WTC11 (cell line): ENCODE measurements around the gene TBC1D4. TPM values are rescaled to one million over a fixed set of nuclear protein-coding genes. Genes with fewer than 3 reads are reported as not detected.

Source experiments
- ATAC-seq: fragments of 200-7000 bp; cut with Tn5 transposase; 2 replicates; pipeline ENCODE4 v1.10.0; 2021; ENCODE audit warnings: mild to moderate bottlenecking, moderate library complexity
- CTCF ChIA-PET: fragments of 300-600 bp; sonication (Branson Sonifier 250); formaldehyde crosslinking; loops from one replicate; lab custom pipeline; 2021; ENCODE audit warnings: antibody characterized with exemption; lab: Charles Lee
- POLR2A ChIA-PET: fragments of 350-600 bp; sonication (Branson Sonifier 250); formaldehyde crosslinking; loops from one replicate; lab custom pipeline; 2021; ENCODE audit warnings: antibody characterized with exemption; lab: Charles Lee
- DNase-seq: peaks from one replicate; pipeline ENCODE4 v3.0.0; 2021; ENCODE audit warnings: low spot score
- H3K27ac Mint-ChIP-seq: 2 replicates; pipeline ENCODE4 v1.8.0; 2021; ENCODE audit warnings: mixed read lengths
- H3K27me3 Mint-ChIP-seq: 2 replicates; pipeline ENCODE4 v1.8.0; 2021; ENCODE audit warnings: low read depth, mild to moderate bottlenecking, moderate library complexity, mixed read lengths
- H3K36me3 Mint-ChIP-seq: 2 replicates; pipeline ENCODE4 v1.8.0; 2021; ENCODE audit warnings: mixed read lengths
- H3K4me1 Mint-ChIP-seq: 2 replicates; pipeline ENCODE4 v1.8.0; 2022; ENCODE audit warnings: mixed read lengths
- H3K4me3 Mint-ChIP-seq: 2 replicates; pipeline ENCODE4 v1.8.0; 2021; ENCODE audit warnings: mild to moderate bottlenecking, moderate library complexity, mixed read lengths
- H3K9me3 Mint-ChIP-seq: 2 replicates; pipeline ENCODE4 v1.8.0; 2021; ENCODE audit warnings: mixed read lengths
- ATF1 ChIP-seq: sonication (generic); formaldehyde crosslinking; IDR thresholded peaks from 2 replicates; pipeline ENCODE4 v1.8.1; 2023; ENCODE audit warnings: mild to moderate bottlenecking, moderate library complexity, missing genetic modification reagents
- CREM ChIP-seq: sonication (generic); formaldehyde crosslinking; IDR thresholded peaks from 2 replicates; pipeline ENCODE4 v1.8.1; 2022; ENCODE audit warnings: mild to moderate bottlenecking, missing genetic modification reagents, moderate library complexity
- E2F4 ChIP-seq: sonication (generic); formaldehyde crosslinking; IDR thresholded peaks from 2 replicates; pipeline ENCODE4 v1.8.1; 2022; ENCODE audit warnings: low read depth, mild to moderate bottlenecking, moderate library complexity, missing genetic modification reagents, borderline replicate concordance
- ELF4 ChIP-seq: sonication (generic); formaldehyde crosslinking; IDR thresholded peaks from 2 replicates; pipeline ENCODE4 v1.8.1; 2022; ENCODE audit warnings: low read depth, mild to moderate bottlenecking, moderate library complexity, missing genetic modification reagents
- EMX1 ChIP-seq: fragments of 250-450 bp; sonication (Bioruptor Pico); IDR thresholded peaks from 2 replicates; pipeline ENCODE4 v1.8.0; 2021; ENCODE audit warnings: mild to moderate bottlenecking
- ETV6 ChIP-seq: sonication (generic); formaldehyde crosslinking; IDR thresholded peaks from 2 replicates; pipeline ENCODE4 v1.8.1; 2022; ENCODE audit warnings: mild to moderate bottlenecking, missing genetic modification reagents
- FOXK1 ChIP-seq: sonication (generic); formaldehyde crosslinking; IDR thresholded peaks from 2 replicates; pipeline ENCODE4 v1.8.0; 2022; ENCODE audit warnings: mild to moderate bottlenecking, moderate library complexity, missing genetic modification reagents
- FOXP4 ChIP-seq: sonication (generic); formaldehyde crosslinking; IDR thresholded peaks from 2 replicates; pipeline ENCODE4 v1.8.0; 2022; ENCODE audit warnings: mild to moderate bottlenecking, missing genetic modification reagents
- GABPB1 ChIP-seq: sonication (generic); formaldehyde crosslinking; IDR thresholded peaks from 2 replicates; pipeline ENCODE4 v1.8.1; 2023; ENCODE audit warnings: mild to moderate bottlenecking, missing genetic modification reagents
- HMGXB4 ChIP-seq: sonication (generic); formaldehyde crosslinking; IDR thresholded peaks from 2 replicates; pipeline ENCODE4 v1.8.1; 2023; ENCODE audit warnings: mild to moderate bottlenecking, moderate library complexity, missing genetic modification reagents
- IRF1 ChIP-seq: sonication (generic); formaldehyde crosslinking; IDR thresholded peaks from 2 replicates; pipeline ENCODE4 v1.8.0; 2023; ENCODE audit warnings: missing genetic modification reagents
- KAT7 ChIP-seq: sonication (generic); formaldehyde crosslinking; IDR thresholded peaks from 2 replicates; pipeline ENCODE4 v1.8.1; 2023; ENCODE audit warnings: missing genetic modification reagents, mild to moderate bottlenecking, borderline replicate concordance
- NFYB ChIP-seq: sonication (generic); formaldehyde crosslinking; conservative IDR thresholded peaks from 2 replicates; pipeline ENCODE4 v1.8.0; 2022; ENCODE audit warnings: low read depth, missing genetic modification reagents
- NR2C2 ChIP-seq: sonication (generic); formaldehyde crosslinking; IDR thresholded peaks from 2 replicates; pipeline ENCODE4 v1.8.0; 2022; ENCODE audit warnings: mild to moderate bottlenecking, missing genetic modification reagents
- OVOL2 ChIP-seq: fragments of 250-450 bp; sonication (Bioruptor Pico); IDR thresholded peaks from 2 replicates; pipeline ENCODE4 v1.9.0; 2021; ENCODE audit warnings: mild to moderate bottlenecking, borderline replicate concordance
- SOX15 ChIP-seq: fragments of 250-450 bp; sonication (Bioruptor Pico); IDR thresholded peaks from 2 replicates; pipeline ENCODE4 v1.9.0; 2021; ENCODE audit warnings: mild to moderate bottlenecking
- TP53 ChIP-seq: sonication (generic); formaldehyde crosslinking; IDR thresholded peaks from 2 replicates; pipeline ENCODE4 v1.8.1; 2023; ENCODE audit warnings: mild to moderate bottlenecking, missing genetic modification reagents
- USF2 ChIP-seq: sonication (generic); formaldehyde crosslinking; IDR thresholded peaks from 2 replicates; pipeline ENCODE4 v1.8.1; 2023; ENCODE audit warnings: mild to moderate bottlenecking, missing genetic modification reagents, moderate library complexity
- ZNF138 ChIP-seq: sonication (generic); formaldehyde crosslinking; conservative IDR thresholded peaks from 2 replicates; pipeline ENCODE4 v1.8.1; 2022; ENCODE audit warnings: mild to moderate bottlenecking, moderate library complexity, missing genetic modification reagents
- ZNF263 ChIP-seq: sonication (generic); formaldehyde crosslinking; IDR thresholded peaks from 2 replicates; pipeline ENCODE4 v1.8.1; 2022; ENCODE audit warnings: low read depth, mild to moderate bottlenecking, moderate library complexity, missing genetic modification reagents
- ZNF416 ChIP-seq: fragments of 250-450 bp; sonication (Bioruptor Pico); IDR thresholded peaks from 2 replicates; pipeline ENCODE4 v1.9.0; 2021; ENCODE audit warnings: mild to moderate bottlenecking, inconsistent platforms
- total RNA-seq: library from RNA; stranded (reverse); gene quantifications from 3 replicates; pipeline ENCODE4 v1.2.3, GENCODE V29; 2021
- TF ChIP-seq, protein P1 (sequence below): sonication (generic); formaldehyde crosslinking; IDR thresholded peaks from 2 replicates; pipeline ENCODE4 v1.8.1; 2022; ENCODE audit warnings: mild to moderate bottlenecking, missing genetic modification reagents, moderate library complexity, borderline replicate concordance
- TF ChIP-seq, protein P2 (sequence below): sonication (generic); formaldehyde crosslinking; IDR thresholded peaks from 2 replicates; pipeline ENCODE4 v1.8.0; 2022; ENCODE audit warnings: mild to moderate bottlenecking, missing genetic modification reagents

The TBC1D4 gene
- total RNA-seq, 1 experiment from 2014 or later: 37.1 TPM

GRCh38 chr13:75395066-75395465 is 86.9 kb downstream of the TBC1D4 start:
- no peaks in the 10 kb centered on the region for H3K27me3 Mint-ChIP-seq
- H3K9me3 Mint-ChIP-seq: peaks cover 11% of the 10 kb centered on the region
- H3K27ac Mint-ChIP-seq: no peak overlapping the region
- CTCF ChIA-PET: no interaction called here
- no peak for ATAC-seq
- DNase-seq: no peak
- POLR2A ChIA-PET: no interaction called here
- no peak for TF ChIP-seq ZNF263 (CRISPR knock-in tag)
- TF ChIP-seq NFYB (CRISPR knock-in tag): no peak
- TF ChIP-seq E2F4: no peak
- TF ChIP-seq FOXP4 (CRISPR knock-in tag): no peak
- no peak for TF ChIP-seq IRF1 (CRISPR knock-in tag)
- TF ChIP-seq, protein P1, sequence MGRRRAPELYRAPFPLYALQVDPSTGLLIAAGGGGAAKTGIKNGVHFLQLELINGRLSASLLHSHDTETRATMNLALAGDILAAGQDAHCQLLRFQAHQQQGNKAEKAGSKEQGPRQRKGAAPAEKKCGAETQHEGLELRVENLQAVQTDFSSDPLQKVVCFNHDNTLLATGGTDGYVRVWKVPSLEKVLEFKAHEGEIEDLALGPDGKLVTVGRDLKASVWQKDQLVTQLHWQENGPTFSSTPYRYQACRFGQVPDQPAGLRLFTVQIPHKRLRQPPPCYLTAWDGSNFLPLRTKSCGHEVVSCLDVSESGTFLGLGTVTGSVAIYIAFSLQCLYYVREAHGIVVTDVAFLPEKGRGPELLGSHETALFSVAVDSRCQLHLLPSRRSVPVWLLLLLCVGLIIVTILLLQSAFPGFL: no peak
- TF ChIP-seq EMX1 (CRISPR knock-in tag): no peak
- no peak for TF ChIP-seq TP53 (CRISPR knock-in tag)
- no peak for TF ChIP-seq KAT7 (CRISPR knock-in tag)
- TF ChIP-seq USF2 (CRISPR knock-in tag): no peak
- TF ChIP-seq GABPB1 (CRISPR knock-in tag): no peak
- TF ChIP-seq CREM (CRISPR knock-in tag): no peak
- no peak for TF ChIP-seq ATF1 (CRISPR knock-in tag)
- peaks cover 21% of the 10 kb centered on the region for H3K4me1 Mint-ChIP-seq
- H3K36me3 Mint-ChIP-seq: peaks cover under 1% of the 10 kb centered on the region; the same call in 1 of the 2 replicates
- no peak overlapping the region for H3K4me3 Mint-ChIP-seq

DNA sequence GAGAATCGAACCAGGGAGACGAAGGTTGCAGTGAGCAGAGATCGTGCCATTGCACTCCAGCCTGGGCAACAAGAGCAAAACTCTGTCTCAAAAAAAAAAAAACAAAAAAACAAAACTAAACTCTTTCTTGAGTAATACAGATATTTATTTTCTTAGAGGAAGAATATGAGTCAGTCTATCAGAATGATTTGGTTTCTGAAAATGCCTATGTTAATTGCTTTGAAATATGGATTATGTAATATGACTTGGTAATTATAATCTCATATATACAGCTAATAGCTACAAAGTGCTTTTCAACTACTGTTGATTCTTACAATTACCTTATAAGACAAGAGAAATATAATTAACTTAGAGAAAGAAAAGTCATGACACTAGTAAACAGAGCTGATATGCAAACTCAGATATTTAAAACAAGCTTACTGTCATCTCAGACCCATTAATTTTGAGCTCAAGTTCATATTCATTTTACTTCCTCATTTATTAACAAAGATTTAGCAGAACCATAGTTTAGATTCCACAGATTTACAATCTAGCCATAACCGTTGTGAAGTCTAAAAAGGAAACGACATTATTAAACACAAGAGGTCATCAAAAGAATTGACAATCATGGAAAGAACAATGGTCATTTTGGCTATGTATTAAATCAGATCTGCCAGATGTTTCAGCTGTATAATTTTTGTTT is 88.0 kb downstream of the TBC1D4 start:
- Mint-ChIP-seq H3K36me3 (no peaks in the 10 kb centered on the region), H3K27ac (no peak overlapping the region), H3K4me1 (peaks cover 20% of the 10 kb centered on the region), H3K4me3 (no peak overlapping the region), H3K27me3 (no peaks in the 10 kb centered on the region), H3K9me3 (peaks cover 6% of the 10 kb centered on the region; the same call in 1 of the 2 replicates)
- ATAC-seq (no peak), DNase-seq (no peak)
- ChIA-PET CTCF (no interaction called here), POLR2A (no interaction called here)
- TF ChIP-seq HMGXB4 (CRISPR knock-in tag) (no peak), FOXK1 (CRISPR knock-in tag) (no peak), OVOL2 (CRISPR knock-in tag) (no peak), ETV6 (CRISPR knock-in tag) (no peak), ELF4 (no peak), SOX15 (CRISPR knock-in tag) (no peak), ATF1 (CRISPR knock-in tag) (no peak), NR2C2 (no peak), ZNF138 (CRISPR knock-in tag) (no peak), ZNF416 (CRISPR knock-in tag) (no peak)
- TF ChIP-seq, protein P2, sequence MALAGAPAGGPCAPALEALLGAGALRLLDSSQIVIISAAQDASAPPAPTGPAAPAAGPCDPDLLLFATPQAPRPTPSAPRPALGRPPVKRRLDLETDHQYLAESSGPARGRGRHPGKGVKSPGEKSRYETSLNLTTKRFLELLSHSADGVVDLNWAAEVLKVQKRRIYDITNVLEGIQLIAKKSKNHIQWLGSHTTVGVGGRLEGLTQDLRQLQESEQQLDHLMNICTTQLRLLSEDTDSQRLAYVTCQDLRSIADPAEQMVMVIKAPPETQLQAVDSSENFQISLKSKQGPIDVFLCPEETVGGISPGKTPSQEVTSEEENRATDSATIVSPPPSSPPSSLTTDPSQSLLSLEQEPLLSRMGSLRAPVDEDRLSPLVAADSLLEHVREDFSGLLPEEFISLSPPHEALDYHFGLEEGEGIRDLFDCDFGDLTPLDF (CRISPR knock-in tag): no peak
- TF ChIP-seq, protein P1: no peak
